Retinal pigment epithelial cell (primary cell): ENCODE data around the gene NKAIN2.

Experiments used
- DNase-seq: peaks from one replicate; pipeline ENCODE4 v3.0.0-alpha.2; 2010; ENCODE audit warnings: low read depth
- H3K4me3 ChIP-seq: 2 replicates; pipeline ENCODE4 v1.5.1; 2011; ENCODE audit warnings: mild to moderate bottlenecking, low read length, control low read depth, moderate library complexity
- CTCF ChIP-seq: conservative IDR thresholded peaks from 2 replicates; pipeline ENCODE4 v1.5.1; 2011; ENCODE audit warnings: low read depth, low read length, control low read depth, inconsistent platforms

NKAIN2 gene

GRCh38 chr6:123873974-123874373, 70.3 kb downstream of the NKAIN2 start:
- no peak for TF ChIP-seq CTCF
- H3K4me3 ChIP-seq: no peak overlapping the region
- DNase-seq: no peak

DNA sequence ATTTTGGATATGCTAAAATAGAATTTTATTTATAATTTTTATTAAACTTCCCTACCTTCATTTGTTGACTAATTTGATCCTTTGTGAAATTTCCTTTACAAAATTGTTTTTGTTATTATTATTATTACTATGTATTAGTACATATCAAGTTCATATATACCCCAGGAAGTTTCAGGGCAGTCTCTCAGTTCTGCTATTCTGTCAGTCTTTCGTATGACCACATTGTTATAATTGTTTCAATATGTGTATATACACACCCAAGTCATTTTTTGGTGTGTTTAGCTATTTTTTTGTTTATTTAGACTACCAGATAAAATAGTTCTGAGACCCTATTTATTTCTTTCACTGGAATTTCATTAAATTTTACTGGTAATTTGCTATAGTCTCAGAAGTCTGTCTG, 72.1 kb downstream of the NKAIN2 start:
- no peak for TF ChIP-seq CTCF
- no peak for DNase-seq
- no peak overlapping the region for H3K4me3 ChIP-seq

DNA sequence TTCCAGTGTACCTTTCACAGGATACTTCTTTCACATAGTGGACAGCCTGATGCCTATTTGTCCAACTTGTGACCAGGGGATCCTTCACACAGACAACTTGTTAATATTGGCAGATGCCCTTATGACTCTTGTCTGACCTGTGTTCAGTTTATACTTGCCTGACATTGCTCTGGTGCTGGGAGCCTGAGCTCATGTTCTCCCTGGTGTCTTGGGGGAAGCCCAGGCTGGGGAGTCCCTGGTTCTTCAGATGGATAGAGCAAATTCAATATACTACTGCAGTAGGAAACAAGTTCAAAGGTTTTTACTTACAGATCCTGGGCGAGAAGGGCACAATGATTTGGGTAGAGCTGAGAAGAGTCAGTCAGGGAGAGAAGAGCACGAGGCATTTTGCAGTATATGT, 76.1 kb downstream of the NKAIN2 start:
- DNase-seq: no peak
- H3K4me3 ChIP-seq: no peak overlapping the region
- TF ChIP-seq CTCF: no peak

DNA sequence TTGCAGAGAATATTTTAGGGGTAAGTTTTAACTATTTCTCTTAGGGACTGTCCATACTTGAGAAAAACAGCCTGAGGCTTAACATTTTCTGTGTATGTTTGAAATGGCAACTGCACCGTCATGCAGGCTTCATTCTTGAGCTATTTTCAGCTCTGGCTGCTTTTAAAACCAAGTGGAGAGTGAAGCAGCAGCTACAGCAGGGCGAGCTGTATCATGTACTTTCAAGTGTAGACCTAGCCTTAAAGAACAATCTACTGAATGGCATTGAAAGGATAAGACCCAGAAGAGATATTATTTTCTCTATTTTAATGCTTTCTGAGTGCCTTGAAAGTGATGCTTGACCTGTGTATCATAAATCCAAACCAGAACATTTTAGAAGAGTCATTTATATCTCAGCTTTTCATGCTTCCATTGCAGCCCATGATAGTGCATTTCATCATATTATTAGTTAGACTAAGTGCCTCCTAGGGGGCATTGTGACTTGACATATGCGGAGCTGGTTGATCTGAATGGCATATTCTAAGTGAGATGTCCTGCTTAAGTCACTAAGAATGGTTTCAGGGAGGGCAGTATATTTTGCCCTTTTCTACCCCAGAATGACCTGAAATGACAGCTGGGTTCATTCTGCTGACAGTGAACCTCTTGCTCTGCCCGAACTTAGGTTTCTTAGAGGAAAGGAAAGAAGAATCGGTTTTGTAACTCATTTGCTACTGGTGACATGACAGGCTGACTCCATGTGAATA, 85.3 kb downstream of the NKAIN2 start:
- no peak for DNase-seq
- H3K4me3 ChIP-seq: no peak overlapping the region
- TF ChIP-seq CTCF: no peak

DNA sequence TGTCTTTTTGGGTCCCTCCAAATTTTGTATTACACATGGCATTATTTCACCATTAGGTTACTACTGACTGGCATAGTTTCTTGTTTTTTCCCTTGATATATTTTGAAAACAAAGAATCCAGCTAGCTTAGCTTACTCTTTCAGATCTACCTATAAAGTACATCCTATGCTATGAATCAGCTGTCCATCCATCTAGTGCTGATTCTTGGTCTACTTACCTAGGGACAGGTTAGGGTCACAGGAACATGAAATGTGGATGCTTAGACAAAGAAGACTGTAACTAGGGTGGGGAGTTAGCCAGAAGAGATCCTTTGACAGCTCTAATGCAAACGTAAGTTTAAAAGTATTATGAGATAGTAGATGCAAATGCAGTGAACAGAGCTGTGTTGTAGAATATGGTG, 91.7 kb downstream of the NKAIN2 start:
- no peak for TF ChIP-seq CTCF
- no peak overlapping the region for H3K4me3 ChIP-seq
- DNase-seq: no peak

DNA sequence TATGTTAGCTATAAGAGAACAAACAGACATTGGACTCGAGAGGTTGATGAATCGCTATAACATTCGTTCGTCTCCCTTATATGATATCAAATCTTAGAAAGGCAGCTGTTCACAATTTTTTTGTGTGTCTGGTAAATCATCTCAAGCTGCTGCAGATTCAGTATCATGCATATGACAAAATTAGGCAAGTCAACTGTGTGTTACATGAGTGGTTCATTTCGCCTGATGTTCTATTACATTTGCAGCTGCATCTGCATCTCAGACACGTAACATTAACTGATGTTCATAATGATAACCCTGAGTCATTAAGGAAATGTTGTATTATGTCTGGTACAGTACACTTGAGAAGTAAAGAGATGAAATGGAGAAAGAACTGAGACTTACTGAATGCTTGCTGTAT, 92.1 kb downstream of the NKAIN2 start:
- no peak overlapping the region for H3K4me3 ChIP-seq
- no peak for TF ChIP-seq CTCF
- no peak for DNase-seq

DNA sequence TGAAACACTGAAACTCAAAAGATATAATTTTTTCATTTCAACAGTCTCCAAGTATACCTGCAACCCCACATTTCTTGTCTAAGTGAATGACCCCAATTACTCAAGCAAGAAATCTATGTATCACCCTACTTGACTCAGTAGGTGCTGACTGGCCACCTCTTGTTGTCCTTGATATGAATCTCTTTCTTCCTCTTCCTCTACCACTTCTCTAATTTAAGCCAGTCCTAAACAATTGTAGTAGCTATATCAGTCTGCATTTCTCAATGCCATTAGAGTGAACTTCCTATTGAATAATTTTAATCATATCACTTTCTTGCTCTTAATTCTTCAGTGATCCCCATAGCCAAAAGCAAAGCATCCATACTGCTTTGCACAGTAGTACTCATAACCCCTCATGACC, 93.2 kb downstream of the NKAIN2 start:
- no peak for TF ChIP-seq CTCF
- no peak for DNase-seq
- no peak overlapping the region for H3K4me3 ChIP-seq
